BJ (cell line): ENCODE results near the gene PRKCQ. TPM values are rescaled to one million over a fixed set of nuclear protein-coding genes. Genes with fewer than 3 reads are reported as not detected.

Experiments
- CTCF ChIA-PET: fragments of 350-600 bp; formaldehyde crosslinking; extraction: SDS; loops from one replicate; lab custom pipeline; 2021; ENCODE audit warnings: antibody characterized with exemption, inconsistent platforms; lab: Yijun Ruan, JAX
- POLR2A ChIA-PET: fragments of 300-600 bp; sonication (Branson Sonifier 250); formaldehyde crosslinking; extraction: SDS; loops from one replicate; lab custom pipeline; 2021; ENCODE audit warnings: antibody characterized with exemption; lab: Charles Lee
- DNase-seq: peaks from one replicate; pipeline ENCODE4 v3.0.0-alpha.2; 2011; ENCODE audit warnings: low read depth
- H3K27me3 ChIP-seq: 2 replicates; pipeline ENCODE4 v1.6.0; 2011; ENCODE audit warnings: low read length; ENCODE audit not compliant: control insufficient read depth, insufficient read depth
- H3K36me3 ChIP-seq: 2 replicates; pipeline ENCODE4 v1.5.1; 2011; ENCODE audit warnings: low read length; ENCODE audit not compliant: control insufficient read depth, insufficient read depth
- H3K4me3 ChIP-seq: 2 replicates; pipeline ENCODE4 v1.5.1; 2011; ENCODE audit warnings: low read depth, mild to moderate bottlenecking, control low read depth, low read length
- polyA plus RNA-seq: library from polyadenylated mRNA; depleted of rRNA; stranded (reverse); fragments of >200 nt; gene quantifications from 2 replicates; pipeline ENCODE4 v1.2.3, GENCODE V29; 2011
- TF ChIP-seq, protein P1 (sequence below): IDR thresholded peaks from 2 replicates; pipeline ENCODE4 v1.5.1; 2011; ENCODE audit warnings: low read depth, mild to moderate bottlenecking, control low read depth, inconsistent platforms, low read length, moderate library complexity; ENCODE audit not compliant: insufficient read depth

The PRKCQ gene
- polyA plus RNA-seq, 1 experiment, result 0.06 TPM

GRCh38 chr10:6514180-6514579 is 65.9 kb downstream of the PRKCQ start:
- Histone ChIP-seq H3K4me3 (no peak overlapping the region), H3K36me3 (no peaks in the 10 kb centered on the region), H3K27me3 (no peaks in the 10 kb centered on the region; the same call in 1 of the 2 replicates)
- ChIA-PET CTCF (interaction anchor here (1.2 kb wide), 1 partner anchor 17 kb away, joined by 3 read pairs; no protein-coding TSS in a partner anchor), POLR2A (no interaction called here)
- DNase-seq, result no peak
- TF ChIP-seq, protein P1, sequence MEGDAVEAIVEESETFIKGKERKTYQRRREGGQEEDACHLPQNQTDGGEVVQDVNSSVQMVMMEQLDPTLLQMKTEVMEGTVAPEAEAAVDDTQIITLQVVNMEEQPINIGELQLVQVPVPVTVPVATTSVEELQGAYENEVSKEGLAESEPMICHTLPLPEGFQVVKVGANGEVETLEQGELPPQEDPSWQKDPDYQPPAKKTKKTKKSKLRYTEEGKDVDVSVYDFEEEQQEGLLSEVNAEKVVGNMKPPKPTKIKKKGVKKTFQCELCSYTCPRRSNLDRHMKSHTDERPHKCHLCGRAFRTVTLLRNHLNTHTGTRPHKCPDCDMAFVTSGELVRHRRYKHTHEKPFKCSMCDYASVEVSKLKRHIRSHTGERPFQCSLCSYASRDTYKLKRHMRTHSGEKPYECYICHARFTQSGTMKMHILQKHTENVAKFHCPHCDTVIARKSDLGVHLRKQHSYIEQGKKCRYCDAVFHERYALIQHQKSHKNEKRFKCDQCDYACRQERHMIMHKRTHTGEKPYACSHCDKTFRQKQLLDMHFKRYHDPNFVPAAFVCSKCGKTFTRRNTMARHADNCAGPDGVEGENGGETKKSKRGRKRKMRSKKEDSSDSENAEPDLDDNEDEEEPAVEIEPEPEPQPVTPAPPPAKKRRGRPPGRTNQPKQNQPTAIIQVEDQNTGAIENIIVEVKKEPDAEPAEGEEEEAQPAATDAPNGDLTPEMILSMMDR, result no peak

DNA sequence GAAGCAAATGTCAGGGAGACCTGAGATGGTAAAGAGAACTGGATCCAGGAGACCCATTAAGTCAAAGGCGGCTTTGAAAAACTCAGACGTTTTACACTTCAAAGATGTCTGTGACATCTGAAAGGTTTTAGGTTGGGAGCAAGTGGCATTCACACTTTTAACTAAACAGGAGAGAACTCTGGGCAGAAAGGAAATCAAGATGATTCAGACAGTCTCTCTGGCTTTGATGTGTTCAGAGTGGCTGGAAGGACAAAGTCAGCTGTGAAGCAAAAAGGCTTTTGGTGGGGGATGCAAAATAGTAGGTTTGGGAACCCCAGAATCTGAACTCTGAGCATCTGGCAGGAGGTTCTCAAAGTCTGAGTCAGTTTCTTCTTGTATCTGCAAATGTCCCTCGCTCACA is 66.6 kb downstream of the PRKCQ start:
- CTCF ChIA-PET, result no interaction called here

DNA sequence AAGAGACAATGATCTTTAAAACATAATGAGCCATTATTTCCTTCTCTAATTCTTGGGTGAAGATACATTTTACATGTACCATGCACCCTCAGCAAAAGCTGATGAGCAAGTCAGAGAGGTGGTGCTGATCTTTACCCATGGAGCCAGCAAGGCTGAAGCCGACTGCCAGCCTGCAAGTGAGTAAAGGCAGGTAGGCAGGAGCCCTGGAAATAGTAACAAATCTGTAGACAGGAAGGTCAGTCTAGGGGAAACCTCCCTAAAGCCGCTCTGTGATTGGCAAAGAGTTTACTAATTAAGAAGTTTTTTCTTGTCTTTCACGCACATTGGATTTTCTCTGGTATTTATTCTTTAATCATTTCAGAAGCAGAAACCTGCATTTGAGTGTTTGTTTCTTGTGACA is 67.9 kb downstream of the PRKCQ start:
- H3K36me3 ChIP-seq, result no peaks in the 10 kb centered on the region
- POLR2A ChIA-PET, result no interaction called here
- CTCF ChIA-PET, result no interaction called here
- H3K4me3 ChIP-seq, result no peak overlapping the region
- TF ChIP-seq, protein P1, result no peak
- DNase-seq, result no peak
- H3K27me3 ChIP-seq, result no peaks in the 10 kb centered on the region; the same call in 1 of the 2 replicates

More for the DNA sequence above, 66.6 kb downstream of the PRKCQ start:
- no peak for DNase-seq
- Histone ChIP-seq H3K27me3 (no peaks in the 10 kb centered on the region; the same call in 1 of the 2 replicates), H3K36me3 (no peaks in the 10 kb centered on the region), H3K4me3 (no peak overlapping the region)
- TF ChIP-seq, protein P1, result no peak
- POLR2A ChIA-PET, result no interaction called here

GRCh38 chr10:6511347-6511746 is 68.7 kb downstream of the PRKCQ start:
- Histone ChIP-seq H3K36me3 (no peaks in the 10 kb centered on the region), H3K27me3 (no peaks in the 10 kb centered on the region; the same call in 1 of the 2 replicates), H3K4me3 (no peak overlapping the region)
- no peak for DNase-seq
- TF ChIP-seq, protein P1, result no peak
- ChIA-PET CTCF (no interaction called here), POLR2A (no interaction called here)

DNA sequence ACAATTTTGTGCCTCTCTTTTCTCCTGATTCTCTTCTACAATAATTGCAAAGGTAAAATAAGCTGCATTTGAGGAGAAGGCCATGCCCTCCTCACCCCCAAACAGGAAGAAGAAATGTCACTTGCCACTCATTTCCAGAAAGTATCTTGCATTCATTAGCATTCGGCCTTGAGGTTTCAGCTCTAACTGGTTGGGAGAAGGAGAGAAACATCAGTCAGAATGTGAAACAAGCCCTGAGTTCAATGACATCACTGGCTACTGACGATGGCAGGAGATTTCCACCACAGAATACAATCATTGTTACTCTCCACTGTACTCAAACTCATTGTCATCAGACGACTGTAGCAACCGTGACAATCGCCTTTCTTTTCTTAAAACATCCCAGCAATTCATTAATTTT is 72.8 kb downstream of the PRKCQ start:
- Histone ChIP-seq H3K4me3 (no peak overlapping the region), H3K36me3 (no peaks in the 10 kb centered on the region), H3K27me3 (no peaks in the 10 kb centered on the region)
- TF ChIP-seq, protein P1, result no peak
- ChIA-PET POLR2A (no interaction called here), CTCF (no interaction called here)
- no peak for DNase-seq
